Adipocyte (in vitro differentiated cells): ENCODE data around the gene MGMT.

Source experiments
- DNase-seq: peaks from one replicate; pipeline ENCODE4 v3.0.0-alpha.2; 2015; ENCODE audit warnings: low read depth
- H3K27me3 ChIP-seq: replicated peaks from 2 replicates; pipeline ENCODE4 v1.7.0; 2013; ENCODE audit warnings: mild to moderate bottlenecking, low read length, moderate library complexity; ENCODE audit not compliant: control insufficient read depth, insufficient read depth
- H3K36me3 ChIP-seq: 2 replicates; pipeline ENCODE4 v1.7.0; 2013; ENCODE audit warnings: low read length, mild to moderate bottlenecking, moderate library complexity; ENCODE audit not compliant: control insufficient read depth, insufficient read depth, severe bottlenecking
- H3K4me1 ChIP-seq: 2 replicates; pipeline ENCODE4 v1.7.0; 2013; ENCODE audit warnings: mild to moderate bottlenecking, low read length, moderate library complexity; ENCODE audit not compliant: control insufficient read depth, insufficient read depth
- H3K4me3 ChIP-seq: 2 replicates; pipeline ENCODE4 v1.7.0; 2013; ENCODE audit warnings: mild to moderate bottlenecking, low read length, moderate library complexity
- H3K9ac ChIP-seq: 2 replicates; pipeline ENCODE4 v1.7.0; 2013; ENCODE audit warnings: mild to moderate bottlenecking, low read length, moderate library complexity
- H3K9me3 ChIP-seq: 2 replicates; pipeline ENCODE4 v1.7.0; 2013; ENCODE audit warnings: mild to moderate bottlenecking, low read length, moderate library complexity; ENCODE audit not compliant: control insufficient read depth

MGMT gene

GRCh38 chr10:129812398-129812797 lies 345.4 kb downstream of the MGMT start:
- DNase-seq = no peak
- peaks cover 23% of the 10 kb centered on the region for H3K27me3 ChIP-seq
- H3K9me3 ChIP-seq = no peaks in the 10 kb centered on the region
- no peak overlapping the region for H3K4me3 ChIP-seq
- no peaks in the 10 kb centered on the region for H3K36me3 ChIP-seq
- H3K4me1 ChIP-seq = no peaks in the 10 kb centered on the region
- H3K9ac ChIP-seq = no peak overlapping the region

GRCh38 chr10:129814681-129815646 lies 347.9 kb downstream of the MGMT start:
- H3K9me3 ChIP-seq = peaks cover 9% of the 10 kb centered on the region
- H3K27me3 ChIP-seq = peaks cover 20% of the 10 kb centered on the region
- no peak for DNase-seq
- no peak overlapping the region for H3K4me3 ChIP-seq
- no peaks in the 10 kb centered on the region for H3K4me1 ChIP-seq
- no peak overlapping the region for H3K9ac ChIP-seq
- no peaks in the 10 kb centered on the region for H3K36me3 ChIP-seq

GRCh38 chr10:129815898-129816655 lies 349.0 kb downstream of the MGMT start:
- Histone ChIP-seq H3K4me3 (no peak overlapping the region), H3K4me1 (no peaks in the 10 kb centered on the region), H3K9ac (no peak overlapping the region), H3K9me3 (peaks cover 9% of the 10 kb centered on the region), H3K36me3 (no peaks in the 10 kb centered on the region), H3K27me3 (peaks cover 14% of the 10 kb centered on the region)
- no peak for DNase-seq

- H3K27me3 ChIP-seq = peaks cover 14% of the 10 kb centered on the region
- H3K4me3 ChIP-seq = no peak overlapping the region
- H3K36me3 ChIP-seq = no peaks in the 10 kb centered on the region
- DNase-seq = no peak
- no peaks in the 10 kb centered on the region for H3K4me1 ChIP-seq
- no peak overlapping the region for H3K9ac ChIP-seq
- H3K9me3 ChIP-seq = peaks cover 9% of the 10 kb centered on the region
Measured at GRCh38 chr10:129816656-129817045, 349.6 kb downstream of the MGMT start.
